ENCODE results near the gene ALG12.
A peak's percentile ranks its signal among the peaks of the same experiment; 100 is the strongest.
"Not testable (repeated sequence)": the region's sequence is repeated elsewhere in the genome, so short reads cannot be mapped to it uniquely, and the experiment has no call there.

Gene ALG12

GRCh38 chr22:49867303-49868265 lies 50.7 kb downstream of the ALG12 start:
- DNase-seq (ENCODE audit: low read depth in 3 of 3), result no peak

- no peak for DNase-seq (ENCODE audit: low read depth in 3 of 3)
Measured at GRCh38 chr22:49866646-49867045, 51.6 kb downstream of the ALG12 start.

GRCh38 chr22:49866134-49866533 lies 52.1 kb downstream of the ALG12 start:
- no peak for DNase-seq (ENCODE audit: low read depth in 3 of 3)

GRCh38 chr22:49865156-49865555 lies 53.1 kb downstream of the ALG12 start:
- no peak for DNase-seq (ENCODE audit: low read depth in 3 of 3)

GRCh38 chr22:49863931-49864330 lies 54.3 kb downstream of the ALG12 start:
- no peak for DNase-seq (ENCODE audit: low read depth in 3 of 3)

GRCh38 chr22:49862496-49862776 lies 55.8 kb downstream of the ALG12 start:
- no peak for DNase-seq (ENCODE audit: low read depth in 3 of 3)

- DNase-seq (ENCODE audit: low read depth in 3 of 3), result no peak
Measured at GRCh38 chr22:49861642-49862495, 56.4 kb downstream of the ALG12 start.

- no peak for DNase-seq (ENCODE audit: low read depth in 3 of 3)
Measured at GRCh38 chr22:49858827-49859226, 59.4 kb downstream of the ALG12 start.

- DNase-seq (ENCODE audit: low read depth in 3 of 3), result no peak
Measured at GRCh38 chr22:49856766-49857618, 61.2 kb downstream of the ALG12 start.

- DNase-seq (ENCODE audit: low read depth in 3 of 3), result no peak
Measured at GRCh38 chr22:49856343-49856742, 61.9 kb downstream of the ALG12 start.

- no peak for DNase-seq (ENCODE audit: low read depth in 3 of 3)
Measured at GRCh38 chr22:49855251-49855911, 62.9 kb downstream of the ALG12 start.

GRCh38 chr22:49853981-49854831 lies 64.0 kb downstream of the ALG12 start:
- no peak for DNase-seq (ENCODE audit: low read depth in 3 of 3)

GRCh38 chr22:49852898-49853894 lies 65.0 kb downstream of the ALG12 start, which contains the start of gene ZBED4:
Gene ZBED4 (plus strand): TSS chr22:49853844. CDS start chr22:49883663, 29,819 bp downstream.
- DNase-seq (ENCODE audit: low read depth in 3 of 3), result peak; percentile 97 to 99 (median 99)

GRCh38 chr22:49852568-49852897 lies 65.7 kb downstream of the ALG12 start:
- not testable (repeated sequence) for DNase-seq (ENCODE audit: low read depth in 3 of 3)

- DNase-seq (ENCODE audit: low read depth in 3 of 3), result no peak
Measured at GRCh38 chr22:49850959-49851802, 67.1 kb downstream of the ALG12 start.
